HG03045 (cell line): ENCODE measurements around the gene COX10.
"Not testable (repeated sequence)": the region's sequence is repeated elsewhere in the genome, so short reads cannot be mapped to it uniquely, and the experiment has no call there.

Source experiments
- ATAC-seq: cut with Tn5 transposase; IDR thresholded peaks from one replicate; pipeline ENCODE4 v1.9.1; 2021; ENCODE audit warnings: mild to moderate bottlenecking, moderate library complexity; ENCODE audit not compliant: unreplicated experiment

The COX10 gene

DNA sequence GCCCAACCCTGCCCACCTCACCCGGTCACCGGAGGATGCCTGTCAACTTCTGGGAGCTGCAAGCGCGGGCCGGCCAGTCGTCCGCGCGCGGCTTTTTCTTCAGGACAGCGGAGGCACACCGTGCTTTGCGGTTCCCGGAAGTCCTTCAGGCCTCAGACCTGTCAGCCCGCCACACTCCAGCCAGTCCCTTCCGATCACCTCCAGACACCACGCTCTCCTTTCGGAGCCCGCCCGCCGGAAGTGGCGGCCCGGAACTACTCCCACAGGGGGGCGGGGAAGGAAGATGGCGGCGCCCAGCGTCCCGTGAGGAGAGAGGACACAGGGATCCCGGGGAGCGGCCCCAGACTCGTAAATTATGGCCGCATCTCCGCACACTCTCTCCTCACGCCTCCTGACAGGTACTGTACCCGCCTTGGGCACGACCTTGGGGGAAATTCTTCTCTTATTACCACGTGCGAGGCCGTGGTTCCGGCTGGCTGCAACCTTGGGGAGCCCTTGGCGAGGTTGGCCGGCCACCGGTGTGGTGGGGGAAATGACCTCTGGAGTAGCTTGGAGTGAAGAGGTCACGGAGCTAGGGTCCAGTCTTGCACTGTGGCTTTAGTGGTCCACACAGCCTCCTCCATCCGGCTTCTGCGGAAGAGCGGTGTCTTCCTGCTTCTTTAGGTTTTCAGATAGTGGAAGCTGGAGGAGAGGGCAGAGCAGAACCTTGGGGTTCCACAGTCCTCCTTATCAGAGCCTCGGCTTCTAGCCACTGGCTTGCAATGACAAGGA, at the start of gene COX10:
Gene COX10 (plus strand): TSS at position 254 of the 771 bp plus-strand sequence. CDS start 102 bp downstream, at position 356.
- ATAC-seq: peak; percentile 99

- ATAC-seq: not testable (repeated sequence)
Measured at GRCh38 chr17:14021651-14022294, 47.5 kb upstream of the COX10 start.

DNA sequence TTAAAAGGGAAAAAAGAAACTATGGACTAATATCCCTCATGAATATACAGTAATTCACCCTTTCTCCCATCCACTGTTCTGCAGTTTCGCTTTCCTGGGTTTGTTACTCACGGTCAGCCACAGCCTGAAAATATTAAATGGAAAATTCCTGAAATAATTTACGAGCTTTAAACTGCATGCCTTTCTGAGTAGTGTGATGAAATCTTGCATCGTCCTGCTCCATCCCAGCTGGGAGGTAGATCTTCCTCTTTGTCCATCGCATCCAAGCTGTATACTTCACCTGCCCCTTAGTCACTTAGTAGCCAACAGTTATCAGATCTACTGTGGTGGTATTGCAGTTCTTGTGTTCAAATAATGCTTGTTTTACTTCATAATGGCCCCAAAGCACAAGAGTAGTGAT, 39.5 kb upstream of the COX10 start:
- not testable (repeated sequence) for ATAC-seq

DNA sequence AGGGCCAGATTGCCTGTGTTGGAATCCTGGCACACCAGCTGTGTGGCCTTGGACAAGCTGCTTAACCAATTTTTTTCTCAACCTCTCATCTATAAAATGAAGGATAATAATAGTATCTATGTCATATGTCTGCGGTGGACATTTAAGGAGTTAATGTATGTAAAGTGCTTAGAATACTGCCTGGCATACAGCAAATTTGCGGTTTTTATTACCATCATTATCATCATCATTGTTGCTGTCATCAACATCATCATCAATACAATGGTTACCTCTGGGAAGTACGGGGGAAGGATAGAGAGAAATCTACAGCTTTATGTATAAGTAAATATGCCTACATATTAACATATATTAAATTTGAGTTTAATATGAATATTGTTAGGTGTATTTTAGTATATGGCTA, 37.1 kb upstream of the COX10 start:
- ATAC-seq: no peak

GRCh38 chr17:14033166-14033565, 36.1 kb upstream of the COX10 start:
- no peak for ATAC-seq

DNA sequence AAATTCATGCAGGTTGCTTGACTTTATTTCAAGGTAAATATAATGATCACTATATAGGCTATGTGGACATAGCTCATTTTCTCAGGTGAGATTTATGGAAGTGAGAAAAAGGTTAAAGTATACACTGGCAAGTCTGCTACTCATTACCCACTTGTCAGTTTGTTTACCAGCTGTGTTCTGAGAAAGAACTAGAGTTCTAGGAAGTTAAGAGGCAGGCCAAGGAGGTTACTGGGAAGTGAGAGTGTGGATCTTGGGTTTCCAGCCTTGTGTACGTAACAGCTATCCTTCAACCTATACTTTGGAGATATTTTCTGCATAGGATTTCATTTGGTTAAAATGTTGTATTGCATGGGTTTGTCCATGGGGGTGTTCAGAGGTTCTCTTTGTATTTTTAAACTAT, 31.9 kb upstream of the COX10 start:
- no peak for ATAC-seq

GRCh38 chr17:14038206-14038605, 31.1 kb upstream of the COX10 start:
- no peak for ATAC-seq

DNA sequence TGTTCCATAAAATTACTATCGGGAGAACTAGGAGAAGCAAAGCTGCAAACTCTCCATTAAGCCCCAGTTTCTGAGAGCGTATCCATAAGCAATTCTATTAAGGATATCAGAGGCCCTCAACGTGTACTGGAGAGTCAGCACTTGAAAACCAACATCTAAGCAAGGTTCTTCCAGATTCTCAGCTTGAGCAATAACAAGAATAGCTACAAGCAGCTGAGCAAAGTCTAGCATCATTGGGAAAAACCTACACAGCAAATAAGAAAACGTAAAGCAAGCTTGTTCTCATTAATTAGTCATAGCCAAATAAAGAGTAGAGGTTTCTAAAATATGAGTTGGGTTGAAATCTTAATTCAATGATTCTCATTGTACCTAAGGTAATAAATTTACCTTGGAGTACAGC, 26.9 kb upstream of the COX10 start:
- peak; percentile 53 for ATAC-seq

DNA sequence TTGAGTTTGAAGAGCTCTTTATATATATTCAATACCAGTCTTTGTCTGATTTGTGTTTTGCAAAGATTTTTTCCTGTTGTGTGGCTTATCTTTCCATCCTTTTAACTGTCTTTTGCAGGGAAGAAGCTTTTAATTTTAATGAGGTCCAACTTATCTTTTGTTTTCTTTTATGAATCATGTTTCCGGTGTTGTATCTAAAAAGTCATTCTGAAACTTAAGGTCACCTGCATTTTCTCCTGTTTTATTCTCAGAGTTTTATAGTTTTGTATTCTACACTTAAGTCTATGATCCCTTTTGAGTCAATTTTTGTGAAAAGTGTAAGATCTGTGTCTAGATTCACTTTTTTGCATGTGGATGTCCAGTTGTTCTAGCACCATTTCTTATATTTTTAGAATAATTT, 24.6 kb upstream of the COX10 start:
- ATAC-seq: no peak

DNA sequence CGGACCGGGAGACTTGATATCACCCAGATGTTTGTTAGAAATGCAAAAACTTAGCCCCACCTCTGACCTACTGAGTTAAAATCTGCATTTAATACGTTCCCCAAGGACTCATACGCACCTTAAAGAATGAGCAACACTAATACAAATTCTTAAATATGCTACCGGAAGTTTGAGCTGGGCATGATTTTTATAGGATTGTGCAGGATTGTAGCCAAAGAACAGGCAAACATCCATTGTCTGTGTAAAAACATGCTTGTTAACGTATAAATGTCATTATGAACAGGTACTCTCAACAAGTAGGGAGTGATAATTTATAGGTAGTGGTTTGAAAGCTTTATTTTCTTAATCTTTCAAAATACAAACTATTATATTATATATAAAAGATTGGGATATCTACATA, 22.3 kb upstream of the COX10 start:
- no peak for ATAC-seq

GRCh38 chr17:14047591-14047990, 21.7 kb upstream of the COX10 start:
- ATAC-seq: no peak

GRCh38 chr17:14048169-14048568, 21.1 kb upstream of the COX10 start:
- no peak for ATAC-seq

DNA sequence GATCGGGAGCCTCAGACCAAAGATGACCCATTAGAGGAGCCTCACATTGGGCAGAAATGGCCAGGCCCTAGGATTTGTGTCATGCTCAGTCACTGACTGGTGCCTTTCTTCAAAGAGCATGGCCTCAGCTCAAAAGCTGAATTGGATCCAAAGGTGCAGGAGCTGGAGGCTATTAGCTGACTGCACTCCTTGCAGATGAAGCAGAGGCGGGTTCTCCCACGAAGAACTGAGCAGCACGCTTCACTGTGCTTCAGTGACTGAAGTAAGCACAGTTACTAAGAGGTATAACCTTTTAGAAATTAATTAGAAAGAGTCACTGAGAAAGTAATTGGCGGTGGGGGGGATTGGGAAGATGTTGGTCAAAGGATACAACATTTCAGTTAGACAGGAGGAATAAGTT, 18.7 kb upstream of the COX10 start:
- no peak for ATAC-seq

DNA sequence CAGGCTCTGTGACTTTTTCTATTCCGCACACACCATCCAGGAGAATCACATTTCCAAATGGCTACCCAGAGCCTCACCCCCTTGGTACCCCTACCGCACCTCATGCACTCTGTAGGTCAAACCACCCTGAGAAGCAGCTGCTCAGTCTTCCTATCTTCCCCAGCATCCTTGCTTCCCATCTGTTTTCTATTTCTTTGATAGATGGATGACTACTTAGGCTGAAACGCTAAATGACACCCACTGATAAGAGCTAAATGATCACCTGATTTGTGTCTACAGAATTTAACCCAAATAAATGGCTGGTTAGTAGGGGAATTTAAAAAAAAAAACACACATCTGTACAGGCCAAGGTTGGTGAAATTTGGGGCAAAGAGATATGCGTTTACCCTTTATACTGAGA, 17.6 kb upstream of the COX10 start:
- ATAC-seq: no peak

DNA sequence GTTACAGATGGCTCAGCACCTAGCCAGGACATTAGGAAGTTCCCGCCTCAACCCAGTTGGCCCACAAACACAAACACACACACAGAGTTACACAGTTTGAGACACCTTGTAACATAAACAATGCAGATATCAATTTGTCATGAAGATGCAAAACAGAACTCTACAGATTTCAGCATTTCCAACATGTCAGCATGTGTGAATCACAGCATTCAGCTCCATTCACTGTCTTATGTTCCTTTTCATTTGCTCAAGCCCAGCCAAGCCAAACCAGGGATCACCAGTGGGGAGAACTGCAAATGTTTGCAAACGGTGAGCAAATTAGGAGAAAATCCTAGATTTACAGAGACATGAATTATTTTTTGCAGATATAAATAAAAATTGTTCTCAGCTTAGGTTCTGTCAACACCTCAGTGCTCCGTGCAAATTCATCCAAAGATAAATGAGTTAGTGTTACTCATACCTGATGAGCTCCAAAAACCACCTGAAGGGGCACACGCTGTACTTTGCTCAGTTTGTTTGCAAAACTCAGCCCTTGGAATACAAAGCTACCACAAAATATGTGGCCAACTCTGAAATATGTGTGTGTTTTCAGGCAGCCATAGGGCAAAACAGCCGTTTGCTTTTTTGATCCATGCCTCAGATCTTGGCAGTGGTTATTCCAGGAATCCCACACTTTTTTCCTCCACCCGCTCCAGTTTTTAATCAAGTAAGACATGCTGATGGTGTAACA, 16.3 kb upstream of the COX10 start:
- ATAC-seq: no peak

- ATAC-seq: no peak
Measured at GRCh38 chr17:14057591-14057990, 11.7 kb upstream of the COX10 start.

DNA sequence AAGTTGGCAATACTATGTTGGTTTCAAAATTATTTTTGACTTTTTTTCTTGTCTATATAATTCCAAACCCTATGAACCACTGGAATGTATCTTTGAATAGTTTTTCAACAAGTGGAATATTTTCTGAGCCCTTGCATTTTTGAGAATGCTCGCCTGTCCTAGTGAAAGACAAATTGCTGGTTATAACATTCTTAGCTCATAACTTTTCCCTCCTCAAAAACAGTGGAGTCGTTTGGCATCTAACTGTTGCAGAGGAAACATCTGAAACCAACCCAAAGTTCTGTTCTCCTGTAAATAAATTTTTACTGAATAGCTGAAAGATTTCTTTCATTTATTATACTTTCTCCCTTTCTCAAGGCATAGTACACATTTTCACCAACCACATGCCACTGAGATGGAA, 11.3 kb upstream of the COX10 start:
- ATAC-seq: no peak

DNA sequence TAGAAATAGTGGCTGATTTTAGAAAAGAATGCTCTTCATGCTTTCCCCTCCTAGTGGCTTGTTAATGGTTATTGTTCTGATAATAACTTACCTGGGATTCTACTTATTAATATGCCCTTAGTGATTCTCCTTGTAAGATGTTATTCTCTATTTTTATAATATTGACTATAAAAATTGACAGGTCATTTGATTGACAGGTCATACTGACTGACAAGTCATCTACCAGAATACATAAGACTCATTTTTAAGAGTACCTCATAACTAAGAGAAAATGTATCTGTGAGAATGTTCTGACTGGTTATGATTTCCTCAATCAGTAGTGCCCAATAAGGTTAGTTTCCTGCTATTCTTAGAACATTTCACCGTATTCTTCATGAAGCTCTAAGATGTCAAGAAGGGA, 8.6 kb upstream of the COX10 start:
- no peak for ATAC-seq

DNA sequence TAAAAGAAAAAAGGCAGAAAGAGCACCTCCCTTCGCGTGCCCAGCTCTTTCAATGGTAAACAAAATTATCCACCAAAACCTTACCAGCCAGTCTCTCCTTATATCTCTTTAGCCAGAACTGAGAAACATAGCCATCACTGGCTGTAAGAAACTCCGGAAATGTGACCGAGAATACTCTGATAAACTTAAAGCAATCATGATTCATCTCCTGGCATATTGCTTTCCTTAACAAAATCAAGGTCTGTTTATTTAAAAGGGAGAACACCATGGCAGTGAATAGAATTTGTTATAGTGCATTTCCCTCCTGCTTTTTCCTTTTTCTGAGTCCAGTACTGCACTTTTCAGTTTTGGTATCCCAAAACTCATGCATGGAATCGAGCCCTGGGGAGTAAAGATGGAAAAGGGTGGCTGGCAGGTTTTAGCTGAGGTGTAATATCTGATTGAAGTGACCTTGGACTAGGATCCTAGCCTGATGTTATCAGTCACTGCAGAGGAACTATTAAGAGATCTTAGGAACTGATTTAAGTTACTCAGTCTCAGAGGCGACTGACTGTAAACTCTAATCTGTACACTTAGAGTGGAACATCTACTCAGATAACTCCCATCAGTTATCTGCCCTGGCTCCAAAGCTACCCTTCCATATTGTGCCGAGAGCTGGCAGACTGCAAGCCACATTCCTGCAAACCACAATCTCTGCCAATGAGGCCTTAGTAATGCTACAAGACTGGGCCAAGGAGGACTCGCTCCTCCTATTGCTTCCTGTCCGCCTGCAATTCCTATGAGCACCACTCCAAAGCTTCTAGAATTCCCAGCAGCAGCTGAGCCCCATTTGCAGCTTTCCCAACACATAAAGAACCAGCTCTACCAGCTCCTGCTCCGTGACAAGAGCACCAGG, 7.4 kb upstream of the COX10 start:
- no peak for ATAC-seq

DNA sequence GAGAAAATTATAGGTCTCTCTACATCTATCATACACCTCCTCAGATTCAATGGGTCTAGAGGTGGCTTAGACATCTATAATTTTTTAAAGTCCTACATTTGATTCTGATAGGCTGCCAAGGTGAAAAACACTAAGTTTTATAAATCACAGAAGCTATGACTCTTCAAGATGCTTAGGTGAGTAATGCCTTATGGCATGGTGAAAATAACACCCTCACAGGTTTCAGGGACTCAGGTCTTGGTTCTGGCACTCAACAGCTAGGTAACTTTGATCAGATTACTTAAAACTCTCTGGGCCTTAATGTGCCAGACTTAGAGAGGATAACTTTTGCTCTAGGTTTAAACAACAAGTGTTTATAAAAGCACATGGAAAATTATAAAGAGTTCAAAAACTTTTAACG, 2.0 kb upstream of the COX10 start:
- no peak for ATAC-seq
